Upper lobe of left lung (tissue), 4 donors: Measurements from ENCODE around the gene MPDZ.

Experiments used
- EP300 ChIP-seq, 4 donors: sonication (generic); formaldehyde crosslinking; IDR thresholded peaks; one replicate each; pipeline ENCODE4 v1.5.1; 2017; ENCODE audit warnings: antibody characterized with exemption in 4 of 4, control low read depth in 2 of 4
- POLR2A ChIP-seq, 4 donors: fragments of 450-650 bp; IDR thresholded peaks; one replicate each; pipeline ENCODE4 v1.5.1; 2016 to 2017; ENCODE audit warnings: antibody characterized with exemption in 4 of 4, mild to moderate bottlenecking in 2 of 4
- POLR2AphosphoS5 ChIP-seq, 2 donors: sonication (generic); formaldehyde crosslinking; IDR thresholded peaks; one replicate each; pipeline ENCODE4 v1.5.1; 2017; ENCODE audit warnings: antibody characterized with exemption in 2 of 2
- TF ChIP-seq, protein P1 (sequence below), 6 experiments: fragments of 450-650 bp in 4 of 6; fragments of 200-600 bp in 2 of 6; sonication (generic) in 2 of 6; IDR thresholded peaks; one replicate each; pipeline ENCODE4 v1.5.1; 2016 to 2019; ENCODE audit warnings: antibody characterized with exemption in 6 of 6

DNA sequence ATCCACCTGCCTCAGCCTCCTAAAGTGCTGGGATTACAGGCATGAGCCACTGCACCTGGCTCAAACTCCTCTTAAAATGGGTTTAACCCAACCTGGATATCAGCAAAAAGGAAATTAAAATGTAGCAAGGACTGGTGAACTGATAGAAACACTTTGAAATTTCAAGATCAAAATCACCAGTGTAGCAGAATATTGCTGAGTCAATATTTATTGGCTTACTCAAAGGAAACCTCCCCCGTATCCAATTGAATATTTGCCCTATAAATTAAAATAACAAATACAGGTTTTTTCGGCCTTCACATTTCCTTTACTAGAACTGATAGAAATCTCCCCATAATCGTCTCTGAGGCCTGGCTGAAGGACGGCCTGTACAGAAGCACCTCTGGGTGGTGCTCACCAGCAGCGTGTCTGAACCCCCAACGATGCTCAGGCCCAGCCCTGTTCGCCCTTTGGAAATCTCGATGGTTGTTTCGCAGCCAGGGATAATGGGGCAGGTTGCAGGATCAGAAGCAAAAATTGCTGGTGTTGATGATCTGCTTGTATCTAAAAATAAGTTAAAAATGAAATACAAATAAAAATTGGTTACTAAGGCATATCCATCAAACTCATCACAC lies 156.6 kb downstream of the MPDZ start:
- TF ChIP-seq, protein P1, sequence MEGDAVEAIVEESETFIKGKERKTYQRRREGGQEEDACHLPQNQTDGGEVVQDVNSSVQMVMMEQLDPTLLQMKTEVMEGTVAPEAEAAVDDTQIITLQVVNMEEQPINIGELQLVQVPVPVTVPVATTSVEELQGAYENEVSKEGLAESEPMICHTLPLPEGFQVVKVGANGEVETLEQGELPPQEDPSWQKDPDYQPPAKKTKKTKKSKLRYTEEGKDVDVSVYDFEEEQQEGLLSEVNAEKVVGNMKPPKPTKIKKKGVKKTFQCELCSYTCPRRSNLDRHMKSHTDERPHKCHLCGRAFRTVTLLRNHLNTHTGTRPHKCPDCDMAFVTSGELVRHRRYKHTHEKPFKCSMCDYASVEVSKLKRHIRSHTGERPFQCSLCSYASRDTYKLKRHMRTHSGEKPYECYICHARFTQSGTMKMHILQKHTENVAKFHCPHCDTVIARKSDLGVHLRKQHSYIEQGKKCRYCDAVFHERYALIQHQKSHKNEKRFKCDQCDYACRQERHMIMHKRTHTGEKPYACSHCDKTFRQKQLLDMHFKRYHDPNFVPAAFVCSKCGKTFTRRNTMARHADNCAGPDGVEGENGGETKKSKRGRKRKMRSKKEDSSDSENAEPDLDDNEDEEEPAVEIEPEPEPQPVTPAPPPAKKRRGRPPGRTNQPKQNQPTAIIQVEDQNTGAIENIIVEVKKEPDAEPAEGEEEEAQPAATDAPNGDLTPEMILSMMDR (IDR thresholded peaks at IDR 0.05), result no peak
- no peak for TF ChIP-seq POLR2A (IDR thresholded peaks at IDR 0.05)
- TF ChIP-seq POLR2AphosphoS5 (IDR thresholded peaks at IDR 0.05), result no peak
- TF ChIP-seq EP300 (IDR thresholded peaks at IDR 0.05), result no peak
